Hepatocyte (in vitro differentiated cells): ENCODE results near the gene PPP3R1. TPM values are rescaled to one million over a fixed set of nuclear protein-coding genes. Genes with fewer than 3 reads are reported as not detected.
A peak's percentile ranks its signal among the peaks of the same experiment; 100 is the strongest.

Experiments used
- DNase-seq: peaks from one replicate; pipeline ENCODE4 v3.0.0-alpha.2; 2016; ENCODE audit warnings: low spot score
- H2AFZ ChIP-seq: fragments of 200-600 bp; sonication (generic); 2 replicates; pipeline ENCODE4 v1.6.0; 2016; ENCODE audit warnings: antibody characterized with exemption, mild to moderate bottlenecking
- H3K27ac ChIP-seq: fragments of 200-600 bp; sonication (generic); 2 replicates; pipeline ENCODE4 v1.5.1; 2016; ENCODE audit warnings: mild to moderate bottlenecking
- H3K27me3 ChIP-seq: fragments of 200-600 bp; sonication (generic); 2 replicates; pipeline ENCODE4 v1.6.1; 2016
- H3K36me3 ChIP-seq: fragments of 200-600 bp; sonication (generic); replicated peaks from 2 replicates; pipeline ENCODE4 v1.5.1; 2016; ENCODE audit warnings: low read depth; ENCODE audit not compliant: insufficient read depth
- H3K4me1 ChIP-seq: fragments of 200-600 bp; sonication (generic); 2 replicates; pipeline ENCODE4 v1.5.1; 2016; ENCODE audit warnings: mild to moderate bottlenecking, moderate library complexity; ENCODE audit not compliant: insufficient read depth
- H3K4me2 ChIP-seq: fragments of 200-600 bp; sonication (generic); 2 replicates; pipeline ENCODE4 v1.6.0; 2016
- H3K4me3 ChIP-seq: fragments of 200-600 bp; sonication (generic); 2 replicates; pipeline ENCODE4 v1.5.1; 2016; ENCODE audit warnings: mild to moderate bottlenecking
- H3K79me2 ChIP-seq: fragments of 200-600 bp; sonication (generic); 2 replicates; pipeline ENCODE4 v1.6.0; 2017; ENCODE audit warnings: mild to moderate bottlenecking
- H3K9me2 ChIP-seq: fragments of 200-600 bp; sonication (generic); replicated peaks from 2 replicates; pipeline ENCODE4 v1.6.0; 2017; ENCODE audit warnings: mild to moderate bottlenecking; ENCODE audit not compliant: insufficient read depth
- H3K9me3 ChIP-seq: fragments of 200-600 bp; sonication (generic); 2 replicates; pipeline ENCODE4 v1.5.1; 2016; ENCODE audit warnings: low read depth, mild to moderate bottlenecking
- H4K20me1 ChIP-seq: fragments of 200-600 bp; sonication (generic); 2 replicates; pipeline ENCODE4 v1.6.0; 2016; ENCODE audit warnings: mild to moderate bottlenecking; ENCODE audit not compliant: insufficient read depth, poor library complexity, severe bottlenecking
- EZH2 ChIP-seq: fragments of 200-600 bp; sonication (generic); IDR thresholded peaks from 2 replicates; pipeline ENCODE4 v1.6.1; 2016; ENCODE audit warnings: antibody characterized with exemption, mild to moderate bottlenecking, borderline replicate concordance
- EZH2phosphoT487 ChIP-seq: fragments of 200-600 bp; sonication (generic); IDR thresholded peaks from one replicate; pipeline ENCODE4 v1.6.1; 2018; ENCODE audit warnings: antibody characterized with exemption, mild to moderate bottlenecking, low read depth, moderate library complexity; ENCODE audit not compliant: unreplicated experiment, severe bottlenecking
- WGBS: methylation state at CpG from one replicate; pipeline ENCODE4 v1.1.6; 2016; ENCODE audit warnings: low lambda C conversion rate; ENCODE audit errors: missing lambda C conversion rate; 5-methylcytosine and 5-hydroxymethylcytosine counted together
- polyA plus RNA-seq: library from polyadenylated mRNA; unstranded; fragments of >200 nt; fragmentation: Nextera tagmentation; extraction: Ambion mirVana; gene quantifications from 2 replicates; pipeline ENCODE4 v1.2.1, GENCODE V29; 2016
- total RNA-seq: library from RNA; depleted of rRNA; stranded (reverse); fragments of >200 nt; gene quantifications from 2 replicates; pipeline ENCODE4 v1.2.3, GENCODE V29; 2014
- TF ChIP-seq, protein P1 (sequence below): fragments of 200-600 bp; sonication (generic); IDR thresholded peaks from 2 replicates; pipeline ENCODE4 v1.5.1; 2016; ENCODE audit warnings: antibody characterized with exemption, mild to moderate bottlenecking; ENCODE audit not compliant: poor library complexity

Gene PPP3R1
- total and polyA plus RNA-seq, 2 experiments from 2014 or later, result 5.1 to 46.5 TPM

DNA sequence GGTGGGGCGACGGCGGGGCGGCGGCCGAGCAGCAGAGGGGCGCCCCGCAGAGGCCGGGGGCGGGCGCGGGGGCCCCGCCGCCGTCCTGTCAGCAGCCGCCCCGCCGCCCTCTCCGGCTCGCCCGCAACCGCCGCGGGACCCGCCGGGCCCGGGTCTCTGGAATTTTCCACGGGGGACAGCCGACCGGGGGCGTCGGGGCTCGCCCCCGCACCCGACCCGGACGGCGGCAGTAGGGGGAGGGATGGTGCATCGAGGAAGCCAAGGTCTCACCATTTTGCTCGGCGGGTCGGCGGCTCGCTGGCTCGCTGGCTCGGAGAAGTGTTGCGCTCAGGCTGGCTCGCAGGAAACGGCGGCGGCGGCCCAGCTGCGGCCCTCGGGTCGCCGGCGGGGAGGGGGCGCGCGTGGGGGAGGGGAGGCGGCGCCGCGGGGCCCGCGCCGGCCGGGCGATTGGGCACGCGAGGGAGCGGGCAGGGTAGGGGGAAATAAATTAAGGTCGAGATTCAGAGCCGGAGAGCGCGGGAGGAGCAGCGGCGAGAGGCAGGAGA lies 405 bp downstream of the PPP3R1 start:
- under 1% methylated on average over 24 of the region's 78 CpGs for WGBS
- H3K4me2 ChIP-seq, result peak overlapping the region; percentile 85
- no peak for TF ChIP-seq EZH2phosphoT487
- TF ChIP-seq EZH2, result no peak
- TF ChIP-seq, protein P1, sequence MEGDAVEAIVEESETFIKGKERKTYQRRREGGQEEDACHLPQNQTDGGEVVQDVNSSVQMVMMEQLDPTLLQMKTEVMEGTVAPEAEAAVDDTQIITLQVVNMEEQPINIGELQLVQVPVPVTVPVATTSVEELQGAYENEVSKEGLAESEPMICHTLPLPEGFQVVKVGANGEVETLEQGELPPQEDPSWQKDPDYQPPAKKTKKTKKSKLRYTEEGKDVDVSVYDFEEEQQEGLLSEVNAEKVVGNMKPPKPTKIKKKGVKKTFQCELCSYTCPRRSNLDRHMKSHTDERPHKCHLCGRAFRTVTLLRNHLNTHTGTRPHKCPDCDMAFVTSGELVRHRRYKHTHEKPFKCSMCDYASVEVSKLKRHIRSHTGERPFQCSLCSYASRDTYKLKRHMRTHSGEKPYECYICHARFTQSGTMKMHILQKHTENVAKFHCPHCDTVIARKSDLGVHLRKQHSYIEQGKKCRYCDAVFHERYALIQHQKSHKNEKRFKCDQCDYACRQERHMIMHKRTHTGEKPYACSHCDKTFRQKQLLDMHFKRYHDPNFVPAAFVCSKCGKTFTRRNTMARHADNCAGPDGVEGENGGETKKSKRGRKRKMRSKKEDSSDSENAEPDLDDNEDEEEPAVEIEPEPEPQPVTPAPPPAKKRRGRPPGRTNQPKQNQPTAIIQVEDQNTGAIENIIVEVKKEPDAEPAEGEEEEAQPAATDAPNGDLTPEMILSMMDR, result no peak

DNA sequence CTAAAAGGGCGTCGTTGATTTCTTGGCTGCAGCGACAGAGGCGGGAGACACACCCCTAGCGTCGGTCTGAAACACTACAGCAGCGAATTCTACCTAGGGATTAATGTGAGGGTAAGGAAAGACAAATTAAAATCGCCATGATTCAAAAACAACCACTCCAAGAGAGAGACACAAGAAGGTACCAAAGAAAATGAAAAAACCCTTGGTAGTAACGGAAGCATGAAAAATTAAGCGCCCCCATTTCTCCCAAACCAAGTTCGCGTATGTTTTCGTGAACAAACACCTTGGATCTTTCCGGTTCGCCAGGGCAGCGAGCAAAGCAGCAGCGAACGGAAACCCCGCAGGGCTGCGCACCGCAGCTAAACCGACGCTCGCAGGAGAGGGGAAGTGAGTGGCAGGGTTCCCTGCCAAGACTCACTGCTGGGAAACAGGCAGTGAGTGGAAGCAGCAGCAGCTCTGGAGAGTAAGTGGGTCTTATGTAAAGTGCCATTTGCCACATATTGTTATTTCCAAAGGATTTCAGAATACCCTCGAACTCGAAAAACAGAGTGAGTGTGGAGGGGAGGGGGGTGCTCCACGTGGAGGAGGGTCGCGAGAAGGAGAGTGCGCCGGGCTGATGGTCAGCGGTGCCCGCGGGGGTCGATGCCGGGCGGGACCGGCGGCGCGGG lies 1.0 kb downstream of the PPP3R1 start:
- no peaks in the 10 kb centered on the region for H3K9me3 ChIP-seq
- DNase-seq, result peak; percentile 92
- peaks cover 61% of the 10 kb centered on the region for H3K79me2 ChIP-seq
- H3K27ac ChIP-seq, result peak overlapping the region; percentile 98
- no peaks in the 10 kb centered on the region for H3K9me2 ChIP-seq
- H3K36me3 ChIP-seq, result no peaks in the 10 kb centered on the region
- 2% methylated on average over 32 of the region's 41 CpGs for WGBS
- peak overlapping the region; percentile 85 for H3K4me2 ChIP-seq
- H3K4me1 ChIP-seq, result peaks cover 31% of the 10 kb centered on the region
- TF ChIP-seq EZH2phosphoT487, result no peak
- TF ChIP-seq, protein P1, result peak; percentile 64
- H3K4me3 ChIP-seq, result peak overlapping the region; percentile 95
- peak overlapping the region; percentile 71 for H2AFZ ChIP-seq
- H3K27me3 ChIP-seq, result no peaks in the 10 kb centered on the region
- H4K20me1 ChIP-seq, result peaks cover 46% of the 10 kb centered on the region

More for the DNA sequence above, 405 bp downstream of the PPP3R1 start:
- no peaks in the 10 kb centered on the region for H3K9me3 ChIP-seq
- no peaks in the 10 kb centered on the region for H3K36me3 ChIP-seq
- H3K4me1 ChIP-seq, result peaks cover 31% of the 10 kb centered on the region
- peaks cover 55% of the 10 kb centered on the region for H3K79me2 ChIP-seq
- H3K9me2 ChIP-seq, result no peaks in the 10 kb centered on the region
- H3K4me3 ChIP-seq, result peak overlapping the region; percentile 95
- H3K27me3 ChIP-seq, result no peaks in the 10 kb centered on the region
- peak; percentile 72 for DNase-seq
- H4K20me1 ChIP-seq, result peaks cover 40% of the 10 kb centered on the region
- peak overlapping the region; percentile 98 for H3K27ac ChIP-seq
- no peak overlapping the region for H2AFZ ChIP-seq

DNA sequence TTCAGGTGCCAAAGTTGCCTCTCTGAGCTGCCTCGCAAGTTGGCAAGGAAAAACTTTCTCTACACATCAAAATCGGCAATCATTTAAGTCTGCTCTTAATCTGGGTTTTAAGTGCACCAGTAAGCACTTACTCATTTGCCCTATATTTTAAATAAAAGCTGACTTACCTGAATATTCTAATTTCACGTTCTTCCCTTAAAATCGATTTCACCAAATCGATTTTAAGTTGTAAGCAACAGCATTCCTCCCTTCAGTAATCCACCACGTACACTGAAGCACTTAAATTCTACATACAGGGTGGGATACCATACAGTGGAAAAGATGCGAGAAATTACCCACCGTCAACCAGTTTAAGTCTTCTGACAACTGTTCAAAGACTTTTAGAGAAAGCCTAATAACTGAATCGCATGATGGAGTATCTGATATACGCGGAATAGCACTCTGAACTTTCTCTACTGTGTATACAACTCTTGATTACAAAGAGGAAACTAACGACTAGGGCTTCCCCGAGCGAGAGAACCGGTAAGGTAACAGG lies 1.6 kb downstream of the PPP3R1 start:
- Histone ChIP-seq H2AFZ (no peak overlapping the region), H3K4me1 (peaks cover 31% of the 10 kb centered on the region), H3K9me3 (no peaks in the 10 kb centered on the region), H3K27me3 (no peaks in the 10 kb centered on the region), H3K9me2 (no peaks in the 10 kb centered on the region), H3K4me3 (peak overlapping the region; percentile 55), H3K27ac (peak overlapping the region; percentile 98), H4K20me1 (peaks cover 52% of the 10 kb centered on the region), H3K4me2 (peak overlapping the region; percentile 85), H3K79me2 (peaks cover 67% of the 10 kb centered on the region), H3K36me3 (no peaks in the 10 kb centered on the region)
- no peak for TF ChIP-seq EZH2phosphoT487
- TF ChIP-seq, protein P1, result no peak
- TF ChIP-seq EZH2, result no peak
- 8% methylated on average over 15 of the region's 15 CpGs for WGBS
- no peak for DNase-seq
